BJ (cell line): ENCODE measurements around the gene ATP8A1. TPM values are rescaled to one million over a fixed set of nuclear protein-coding genes. Genes with fewer than 3 reads are reported as not detected.

Source experiments
- CTCF ChIA-PET: fragments of 350-600 bp; formaldehyde crosslinking; extraction: SDS; loops from one replicate; lab custom pipeline; 2021; ENCODE audit warnings: antibody characterized with exemption, inconsistent platforms; lab: Yijun Ruan, JAX
- POLR2A ChIA-PET: fragments of 300-600 bp; sonication (Branson Sonifier 250); formaldehyde crosslinking; extraction: SDS; loops from one replicate; lab custom pipeline; 2021; ENCODE audit warnings: antibody characterized with exemption; lab: Charles Lee
- DNase-seq: peaks from one replicate; pipeline ENCODE4 v3.0.0-alpha.2; 2011; ENCODE audit warnings: low read depth
- H3K27me3 ChIP-seq: 2 replicates; pipeline ENCODE4 v1.6.0; 2011; ENCODE audit warnings: low read length; ENCODE audit not compliant: control insufficient read depth, insufficient read depth
- H3K36me3 ChIP-seq: 2 replicates; pipeline ENCODE4 v1.5.1; 2011; ENCODE audit warnings: low read length; ENCODE audit not compliant: control insufficient read depth, insufficient read depth
- H3K4me3 ChIP-seq: 2 replicates; pipeline ENCODE4 v1.5.1; 2011; ENCODE audit warnings: low read depth, mild to moderate bottlenecking, control low read depth, low read length
- polyA plus RNA-seq: library from polyadenylated mRNA; depleted of rRNA; stranded (reverse); fragments of >200 nt; gene quantifications from 2 replicates; pipeline ENCODE4 v1.2.3, GENCODE V29; 2011
- TF ChIP-seq, protein P1 (sequence below): IDR thresholded peaks from 2 replicates; pipeline ENCODE4 v1.5.1; 2011; ENCODE audit warnings: low read depth, mild to moderate bottlenecking, control low read depth, inconsistent platforms, low read length, moderate library complexity; ENCODE audit not compliant: insufficient read depth

The ATP8A1 gene
- polyA plus RNA-seq, 1 experiment, result 0.02 TPM

DNA sequence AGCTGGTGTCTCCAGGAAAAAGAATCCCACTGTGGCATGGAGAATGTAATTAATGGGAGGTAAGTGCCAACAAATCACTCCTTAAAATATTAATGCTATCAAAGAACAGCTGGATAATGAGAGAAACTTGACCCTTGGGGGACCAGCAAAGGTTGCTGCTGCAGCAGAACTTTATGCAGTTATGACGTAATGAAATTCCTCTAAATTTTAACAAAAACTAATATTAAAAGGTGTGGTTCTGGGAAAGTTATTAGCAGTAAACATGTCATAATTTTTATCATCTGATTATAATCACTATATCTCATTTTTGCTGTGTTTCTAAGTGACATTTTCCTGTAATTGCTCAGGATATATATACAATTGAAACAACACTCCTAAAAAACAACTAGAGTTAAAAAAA lies 261.3 kb downstream of the ATP8A1 start:
- ChIA-PET CTCF (interaction anchor here (0.6 kb wide), 1 partner anchor 104 kb away, joined by 3 read pairs; no protein-coding TSS in a partner anchor), POLR2A (no interaction called here)
- peaks cover 31% of the 10 kb centered on the region for H3K27me3 ChIP-seq

DNA sequence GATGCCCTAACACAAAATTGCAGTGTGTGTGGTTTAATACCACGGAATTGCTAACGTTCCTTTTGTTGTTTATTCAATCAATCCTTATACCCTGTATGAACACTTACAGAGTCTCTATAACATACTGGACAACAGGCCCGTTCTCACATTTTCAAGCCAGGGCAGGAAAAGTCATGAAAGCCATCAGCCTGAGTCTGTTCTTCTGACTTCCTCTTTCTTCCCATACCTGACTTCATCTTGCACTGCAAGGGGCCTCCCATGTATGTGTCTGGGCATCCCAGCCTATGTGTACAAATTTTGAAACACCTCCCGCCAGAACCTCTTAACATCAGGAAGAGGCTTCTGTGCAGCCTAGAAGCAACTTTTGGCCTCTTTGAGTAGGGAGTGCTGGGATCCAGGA lies 264.5 kb downstream of the ATP8A1 start:
- Histone ChIP-seq H3K4me3 (no peak overlapping the region), H3K27me3 (peaks cover 9% of the 10 kb centered on the region), H3K36me3 (no peaks in the 10 kb centered on the region)
- CTCF ChIA-PET, result no interaction called here
- TF ChIP-seq, protein P1, sequence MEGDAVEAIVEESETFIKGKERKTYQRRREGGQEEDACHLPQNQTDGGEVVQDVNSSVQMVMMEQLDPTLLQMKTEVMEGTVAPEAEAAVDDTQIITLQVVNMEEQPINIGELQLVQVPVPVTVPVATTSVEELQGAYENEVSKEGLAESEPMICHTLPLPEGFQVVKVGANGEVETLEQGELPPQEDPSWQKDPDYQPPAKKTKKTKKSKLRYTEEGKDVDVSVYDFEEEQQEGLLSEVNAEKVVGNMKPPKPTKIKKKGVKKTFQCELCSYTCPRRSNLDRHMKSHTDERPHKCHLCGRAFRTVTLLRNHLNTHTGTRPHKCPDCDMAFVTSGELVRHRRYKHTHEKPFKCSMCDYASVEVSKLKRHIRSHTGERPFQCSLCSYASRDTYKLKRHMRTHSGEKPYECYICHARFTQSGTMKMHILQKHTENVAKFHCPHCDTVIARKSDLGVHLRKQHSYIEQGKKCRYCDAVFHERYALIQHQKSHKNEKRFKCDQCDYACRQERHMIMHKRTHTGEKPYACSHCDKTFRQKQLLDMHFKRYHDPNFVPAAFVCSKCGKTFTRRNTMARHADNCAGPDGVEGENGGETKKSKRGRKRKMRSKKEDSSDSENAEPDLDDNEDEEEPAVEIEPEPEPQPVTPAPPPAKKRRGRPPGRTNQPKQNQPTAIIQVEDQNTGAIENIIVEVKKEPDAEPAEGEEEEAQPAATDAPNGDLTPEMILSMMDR, result no peak
- POLR2A ChIA-PET, result no interaction called here
- no peak for DNase-seq

More for the DNA sequence above, 261.3 kb downstream of the ATP8A1 start:
- Histone ChIP-seq H3K36me3 (no peaks in the 10 kb centered on the region), H3K4me3 (no peak overlapping the region)
- TF ChIP-seq, protein P1, result no peak
- DNase-seq, result no peak

DNA sequence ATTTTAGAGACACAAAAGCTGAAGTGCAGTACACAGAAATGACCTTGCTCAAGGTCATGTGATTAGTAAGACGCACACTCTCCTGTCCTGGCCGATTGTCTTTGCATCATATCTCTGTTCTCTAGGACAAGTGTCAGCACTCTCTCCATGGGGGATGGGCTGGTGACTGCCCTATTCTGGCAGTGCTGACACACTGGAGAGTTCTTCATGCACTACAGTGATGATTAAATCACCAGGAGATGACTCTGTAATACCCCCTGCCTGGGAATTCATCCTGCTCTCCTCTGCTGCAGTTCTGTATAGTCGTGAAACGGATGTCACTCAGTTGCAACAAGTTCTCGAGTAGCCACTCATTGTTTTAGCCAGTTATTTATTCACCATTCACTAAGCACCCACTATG lies 264.9 kb downstream of the ATP8A1 start:
- POLR2A ChIA-PET, result no interaction called here

DNA sequence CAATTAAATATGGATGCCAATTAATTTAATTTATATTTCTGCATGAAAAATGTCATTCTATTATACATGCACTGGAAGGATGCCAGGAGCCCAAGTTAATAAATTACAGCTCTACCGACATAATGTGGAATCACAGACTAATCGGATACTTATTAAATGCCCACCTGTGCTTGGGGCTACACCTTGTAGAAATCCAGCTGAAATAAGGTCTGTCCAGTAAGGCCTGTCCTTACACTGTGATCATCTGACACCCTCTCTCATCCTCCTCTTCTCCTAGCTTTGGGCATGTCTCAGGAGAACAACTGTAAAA lies 265.6 kb downstream of the ATP8A1 start:
- no peak for DNase-seq
- ChIA-PET CTCF (no interaction called here), POLR2A (no interaction called here)
- H3K27me3 ChIP-seq, result peaks cover 2% of the 10 kb centered on the region; the same call in 1 of the 2 replicates
- TF ChIP-seq, protein P1, result no peak
- H3K36me3 ChIP-seq, result no peaks in the 10 kb centered on the region
- no peak overlapping the region for H3K4me3 ChIP-seq

More for the DNA sequence above, 264.9 kb downstream of the ATP8A1 start:
- CTCF ChIA-PET, result no interaction called here
- no peak for DNase-seq
- TF ChIP-seq, protein P1, result no peak
- no peaks in the 10 kb centered on the region for H3K36me3 ChIP-seq
- peaks cover 9% of the 10 kb centered on the region for H3K27me3 ChIP-seq
- no peak overlapping the region for H3K4me3 ChIP-seq

DNA sequence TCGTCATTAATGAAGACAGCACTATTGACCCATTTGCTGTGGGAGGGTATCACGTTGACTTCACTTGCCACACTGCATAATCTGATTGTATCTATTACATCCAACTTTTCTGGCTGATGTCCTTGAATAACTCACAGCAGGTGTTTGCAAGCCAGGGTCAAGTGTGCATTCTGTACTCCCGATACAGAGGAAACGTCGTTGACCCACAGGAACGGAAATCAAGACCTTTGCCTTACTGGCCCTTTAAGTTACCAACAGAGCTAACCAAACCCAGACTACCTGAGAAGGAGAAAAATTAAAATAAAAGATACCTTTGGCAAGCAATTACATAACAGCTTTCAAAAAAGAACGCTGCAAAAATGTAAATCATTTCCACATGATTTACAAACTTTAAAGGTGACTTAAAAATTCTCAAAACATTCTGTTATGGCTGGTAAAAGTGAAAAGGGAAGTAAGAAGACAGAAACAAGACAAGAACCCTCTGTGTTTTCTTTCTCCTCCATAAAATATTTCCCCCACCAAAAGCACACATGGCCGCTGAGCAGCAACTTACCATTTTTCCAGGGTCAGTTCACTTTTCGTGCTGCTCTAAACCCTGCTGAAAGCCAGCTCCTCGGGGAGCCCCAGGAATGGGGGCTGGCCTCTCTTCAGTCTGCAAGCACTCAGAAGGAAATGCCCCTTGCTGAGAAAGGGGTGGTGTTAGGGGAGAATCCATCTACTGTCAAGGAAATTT lies 266.1 kb downstream of the ATP8A1 start:
- Histone ChIP-seq H3K27me3 (peaks cover 1% of the 10 kb centered on the region; the same call in 1 of the 2 replicates), H3K4me3 (no peak overlapping the region), H3K36me3 (no peaks in the 10 kb centered on the region)
- ChIA-PET POLR2A (no interaction called here), CTCF (no interaction called here)
- TF ChIP-seq, protein P1, result no peak
- DNase-seq, result no peak
